ENCODE results near the gene RALGPS1. TPM values are rescaled to one million over a fixed set of nuclear protein-coding genes. Genes with fewer than 3 reads are reported as not detected.

The RALGPS1 gene
- total RNA-seq, 4 donors from 2014 or later = 3.3 to 9.8 (median 6.7) TPM

Other genes starting within 250 kb of the RALGPS1 start
- 10 to 100 TPM in 2 of 4 donors, 1 to 10 TPM in 2; 6.0 to 10.4 (median 9.4) TPM for gene ZBTB43, start 109.7 kb upstream of the RALGPS1 start, total RNA-seq
- gene ZBTB34, start 54.1 kb upstream of the RALGPS1 start, total RNA-seq = 10 to 100 TPM; 10.8 to 14.0 (median 11.7) TPM
- gene ANGPTL2, start 207.9 kb downstream of the RALGPS1 start, total RNA-seq = 10 to 100 TPM; 34.5 to 64.1 (median 47.1) TPM

All from tibial nerve (tissue), 4 donors.